ENCODE data around the gene DENND11. TPM values are rescaled to one million over a fixed set of nuclear protein-coding genes. Genes with fewer than 3 reads are reported as not detected.
A peak's percentile ranks its signal among the peaks of the same experiment; 100 is the strongest.

Gene DENND11
- total and polyA plus RNA-seq, 9 of the 15 experiments (the other 6 are each of a cell fraction or from before 2014, with no cell fraction given): 0.07 to 1.1 (median 0.36) TPM

DNA sequence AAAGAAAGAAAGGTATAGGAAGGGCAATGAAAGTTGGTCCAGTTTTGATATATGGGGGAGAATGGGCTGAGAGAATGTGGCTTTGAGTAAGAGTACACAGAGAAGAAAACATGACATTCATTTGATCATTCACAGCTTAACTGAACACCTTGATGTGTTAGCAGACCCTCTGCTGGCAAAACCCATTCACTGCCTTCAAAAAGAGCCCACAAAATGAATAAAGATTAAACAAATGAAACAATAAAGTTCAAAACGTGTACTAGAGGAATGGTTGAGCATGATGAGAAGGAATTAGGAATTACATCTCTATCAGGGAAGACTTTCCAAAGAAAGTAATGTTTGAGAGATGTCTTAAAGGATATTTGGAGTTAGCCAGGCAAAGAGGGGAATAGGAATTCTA lies 8.3 kb upstream of the DENND11 start:
- POLR2A ChIA-PET: no interaction called here
- H3K4me1 ChIP-seq (replicated peaks in 1 of 2; ENCODE audit: control insufficient read depth in 2 of 2, insufficient read depth in 2 of 2, low read length in 2 of 2): no peaks in the 10 kb centered on the region
- 0% methylated on average over 1 of the region's 1 CpG for WGBS (ENCODE audit: insufficient coverage, low coverage, missing lambda C conversion rate)
- TF ChIP-seq, protein P1, sequence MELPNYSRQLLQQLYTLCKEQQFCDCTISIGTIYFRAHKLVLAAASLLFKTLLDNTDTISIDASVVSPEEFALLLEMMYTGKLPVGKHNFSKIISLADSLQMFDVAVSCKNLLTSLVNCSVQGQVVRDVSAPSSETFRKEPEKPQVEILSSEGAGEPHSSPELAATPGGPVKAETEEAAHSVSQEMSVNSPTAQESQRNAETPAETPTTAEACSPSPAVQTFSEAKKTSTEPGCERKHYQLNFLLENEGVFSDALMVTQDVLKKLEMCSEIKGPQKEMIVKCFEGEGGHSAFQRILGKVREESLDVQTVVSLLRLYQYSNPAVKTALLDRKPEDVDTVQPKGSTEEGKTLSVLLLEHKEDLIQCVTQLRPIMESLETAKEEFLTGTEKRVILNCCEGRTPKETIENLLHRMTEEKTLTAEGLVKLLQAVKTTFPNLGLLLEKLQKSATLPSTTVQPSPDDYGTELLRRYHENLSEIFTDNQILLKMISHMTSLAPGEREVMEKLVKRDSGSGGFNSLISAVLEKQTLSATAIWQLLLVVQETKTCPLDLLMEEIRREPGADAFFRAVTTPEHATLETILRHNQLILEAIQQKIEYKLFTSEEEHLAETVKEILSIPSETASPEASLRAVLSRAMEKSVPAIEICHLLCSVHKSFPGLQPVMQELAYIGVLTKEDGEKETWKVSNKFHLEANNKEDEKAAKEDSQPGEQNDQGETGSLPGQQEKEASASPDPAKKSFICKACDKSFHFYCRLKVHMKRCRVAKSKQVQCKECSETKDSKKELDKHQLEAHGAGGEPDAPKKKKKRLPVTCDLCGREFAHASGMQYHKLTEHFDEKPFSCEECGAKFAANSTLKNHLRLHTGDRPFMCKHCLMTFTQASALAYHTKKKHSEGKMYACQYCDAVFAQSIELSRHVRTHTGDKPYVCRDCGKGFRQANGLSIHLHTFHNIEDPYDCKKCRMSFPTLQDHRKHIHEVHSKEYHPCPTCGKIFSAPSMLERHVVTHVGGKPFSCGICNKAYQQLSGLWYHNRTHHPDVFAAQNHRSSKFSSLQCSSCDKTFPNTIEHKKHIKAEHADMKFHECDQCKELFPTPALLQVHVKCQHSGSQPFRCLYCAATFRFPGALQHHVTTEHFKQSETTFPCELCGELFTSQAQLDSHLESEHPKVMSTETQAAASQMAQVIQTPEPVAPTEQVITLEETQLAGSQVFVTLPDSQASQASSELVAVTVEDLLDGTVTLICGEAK (IDR thresholded peaks at IDR 0.05): peak; percentile 64
- TF ChIP-seq, protein P1 (CRISPR knock-in tag; IDR thresholded peaks at IDR 0.05): no peak
- no peak for TF ChIP-seq MBD2 (IDR thresholded peaks at IDR 0.05; ENCODE audit: borderline replicate concordance, low read depth)
- no TSS peak for BruUV-seq (replicated peaks)
- no peak for FAIRE-seq
- no peak overlapping the region for H2AFZ ChIP-seq (ENCODE audit: low read depth, low read length)
- no peak overlapping the region for H3K9ac ChIP-seq (ENCODE audit: insufficient read depth in 1 of 2, low read depth in 2 of 2, low read length in 2 of 2)
- H3K36me3 ChIP-seq (ENCODE audit: control insufficient read depth, insufficient read depth, low read length): no peaks in the 10 kb centered on the region
- CTCF ChIA-PET (ENCODE audit: low intra/inter-chr PET ratio): no interaction called here
- intact Hi-C loops (cut with micrococcal nuclease): no loop called here
- no peak overlapping the region for H3K4me3 ChIP-seq
- no peak overlapping the region for H3K4me2 ChIP-seq (ENCODE audit: insufficient read depth, low read length)
- H3K27ac ChIP-seq (ENCODE audit: extremely low read depth, low read depth, low read length): no peak overlapping the region
- no peaks in the 10 kb centered on the region for H3K9me1 ChIP-seq (ENCODE audit: control insufficient read depth, insufficient read depth, low read length)
- peaks cover 5 to 25% of the 10 kb centered on the region in 2 experiments; a peak in 4 of 5 replicates for H3K27me3 ChIP-seq (ENCODE audit: control insufficient read depth in 2 of 2, insufficient read depth in 2 of 2, low read length in 2 of 2)
- in situ Hi-C loops (cut with MboI): no loop called here
- no peak for ATAC-seq
- no peaks in the 10 kb centered on the region for H4K20me1 ChIP-seq (replicated peaks; ENCODE audit: control insufficient read depth, insufficient read depth, low read length)
- H3K79me2 ChIP-seq (ENCODE audit: control insufficient read depth, insufficient read depth, low read length): no peaks in the 10 kb centered on the region
- DNase-seq (ENCODE audit: extremely low read depth in 1 of 4, low spot score in 3 of 4): no peak
- H3K9me3 ChIP-seq (replicated peaks; ENCODE audit: control insufficient read depth, insufficient read depth, low read depth, low read length): no peaks in the 10 kb centered on the region
